NCI-H69 (cell line): Measurements from ENCODE around the gene PAN3.

Experiments used
- DNase-seq: peaks from one replicate; lab custom pipeline; 2025; lab: John Stamatoyannopoulos, UW

PAN3 gene

GRCh38 chr13:28337166-28338005 lies 199.0 kb downstream of the PAN3 start:
- peak; percentile 2 for DNase-seq

- peak; percentile 4 for DNase-seq
These were observed 199.7 kb downstream of the PAN3 start for GRCh38 chr13:28338006-28338574.

- no peak for DNase-seq
These were observed 200.4 kb downstream of the PAN3 start for GRCh38 chr13:28338742-28339141.

GRCh38 chr13:28339419-28339818 lies 201.1 kb downstream of the PAN3 start:
- DNase-seq: no peak

GRCh38 chr13:28340272-28340793 lies 202.0 kb downstream of the PAN3 start:
- no peak for DNase-seq

- no peak for DNase-seq
These were observed 203.9 kb downstream of the PAN3 start for GRCh38 chr13:28342251-28342650.

GRCh38 chr13:28344163-28344562 lies 205.8 kb downstream of the PAN3 start:
- no peak for DNase-seq
